NCI-H82 treated with DMSO at 0.1 percent for 48 hours (cell line): Measurements from ENCODE around the gene ANKMY1.

Experiments used
- DNase-seq: peaks from one replicate; lab custom pipeline; 2025; ENCODE audit not compliant: unreplicated experiment; lab: John Stamatoyannopoulos, UW

Gene ANKMY1

DNA sequence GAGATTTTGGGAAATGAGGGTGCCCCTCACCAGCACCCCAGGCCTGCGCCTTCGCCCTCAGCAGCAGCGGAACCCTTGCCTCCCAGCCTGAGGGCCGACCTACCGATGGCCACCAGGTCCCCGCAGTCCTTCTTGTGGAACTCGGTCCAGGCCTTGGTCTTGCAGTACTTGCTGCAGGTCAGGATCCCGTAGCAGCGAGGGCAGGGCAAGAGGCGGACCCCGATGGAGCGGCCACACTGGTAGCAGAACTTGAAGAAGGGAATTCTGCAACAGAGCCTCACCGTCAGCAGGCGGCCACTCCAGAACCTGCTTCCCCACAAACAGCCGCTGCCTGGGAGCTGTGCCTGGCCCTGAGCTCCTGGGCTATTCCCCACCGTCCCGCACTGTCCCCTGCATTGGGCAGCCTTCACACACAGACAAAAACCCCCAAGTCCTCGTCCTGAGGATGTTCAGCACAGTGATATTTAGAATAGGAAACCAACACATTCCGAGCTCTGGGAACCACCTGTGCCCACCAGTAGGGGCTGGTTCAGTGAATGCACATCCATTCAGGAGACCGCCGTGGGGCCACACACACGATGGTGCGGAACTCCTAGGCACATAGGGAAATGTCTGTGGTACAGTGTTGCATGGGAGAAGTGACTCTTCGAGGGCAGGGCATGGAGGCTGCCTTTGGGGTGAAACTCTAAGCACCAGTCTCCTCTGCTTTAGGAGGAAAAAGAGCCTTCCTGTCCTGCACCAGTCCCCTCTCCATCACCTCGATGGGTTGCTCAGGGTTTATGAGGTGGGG, 76.8 kb downstream of the ANKMY1 start:
- no peak for DNase-seq

DNA sequence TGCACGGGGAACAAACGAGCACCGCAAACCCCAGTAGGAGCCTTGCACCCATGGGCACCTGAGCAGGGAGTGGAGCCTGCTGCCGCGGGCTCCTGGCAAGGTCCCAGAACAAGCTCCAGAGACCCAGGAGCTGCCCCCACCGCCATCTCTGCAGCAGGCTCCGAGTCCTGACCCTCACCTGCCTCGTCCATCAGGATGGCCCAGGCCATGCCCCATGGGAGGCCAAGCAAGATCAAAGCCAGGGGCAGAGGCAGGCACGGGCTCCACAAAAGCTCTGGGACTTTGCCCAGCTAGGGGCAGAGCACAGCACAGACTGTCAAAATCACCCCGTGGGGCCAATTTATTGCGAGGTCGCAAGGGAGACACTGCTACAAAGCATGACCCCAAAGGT, 78.7 kb downstream of the ANKMY1 start:
- no peak for DNase-seq

GRCh38 chr2:240478346-240479110, 79.3 kb downstream of the ANKMY1 start:
- no peak for DNase-seq

- no peak for DNase-seq
Observed at GRCh38 chr2:240477916-240478315, 79.9 kb downstream of the ANKMY1 start.

DNA sequence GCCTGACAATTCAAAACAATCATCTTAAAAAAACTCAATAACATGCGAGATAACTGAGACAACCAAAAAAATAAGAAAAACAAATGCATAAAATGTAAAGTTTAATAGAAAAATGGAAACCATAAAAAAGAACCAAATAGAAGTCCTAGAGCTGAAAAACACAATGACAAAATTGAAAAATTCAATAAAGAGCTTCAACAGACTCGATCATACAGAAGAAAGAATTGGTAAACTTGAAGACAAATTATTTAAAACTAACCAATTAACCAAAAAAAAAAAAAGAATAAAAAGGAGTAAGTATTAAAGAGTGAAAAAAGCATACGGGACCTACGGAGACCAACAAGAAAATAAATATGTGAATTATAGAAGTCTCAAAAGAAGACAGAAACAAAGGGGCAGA, 84.6 kb downstream of the ANKMY1 start:
- DNase-seq, result no peak

GRCh38 chr2:240472078-240472790, 85.6 kb downstream of the ANKMY1 start:
- DNase-seq, result no peak

GRCh38 chr2:240469740-240470139, 88.0 kb downstream of the ANKMY1 start:
- no peak for DNase-seq

- no peak for DNase-seq
Observed at GRCh38 chr2:240469239-240469636, 88.5 kb downstream of the ANKMY1 start.

- no peak for DNase-seq
Observed at GRCh38 chr2:240468303-240469238, 89.2 kb downstream of the ANKMY1 start.

DNA sequence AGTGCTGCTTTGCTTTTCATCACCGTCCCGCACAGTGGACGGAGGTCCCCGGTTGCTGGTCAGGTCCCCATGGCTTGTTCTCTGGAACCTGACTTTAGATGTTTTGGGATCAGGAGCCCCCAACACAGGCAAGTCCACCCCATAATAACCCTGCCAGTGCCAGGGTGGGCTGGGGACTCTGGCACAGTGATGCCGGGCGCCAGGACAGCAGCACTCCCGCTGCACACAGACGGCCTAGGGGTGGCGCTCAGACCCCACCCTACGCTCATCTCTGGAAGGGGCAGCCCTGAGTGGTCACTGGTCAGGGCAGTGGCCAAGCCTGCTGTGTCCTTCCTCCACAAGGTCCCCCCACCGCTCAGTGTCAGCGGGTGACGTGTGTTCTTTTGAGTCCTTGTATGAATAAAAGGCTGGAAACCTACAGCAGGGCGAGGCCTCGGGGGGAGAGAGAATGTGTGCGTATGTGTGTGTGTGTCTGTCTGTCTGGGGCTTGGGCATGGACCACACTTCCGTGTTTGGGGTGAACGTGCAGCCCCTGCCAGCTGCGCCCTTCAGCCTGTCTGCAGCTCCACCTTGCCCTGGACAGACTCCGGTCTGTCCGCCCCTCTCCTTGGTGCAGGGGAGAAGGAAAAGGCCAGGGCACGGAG, 90.0 kb downstream of the ANKMY1 start:
- DNase-seq, result no peak

DNA sequence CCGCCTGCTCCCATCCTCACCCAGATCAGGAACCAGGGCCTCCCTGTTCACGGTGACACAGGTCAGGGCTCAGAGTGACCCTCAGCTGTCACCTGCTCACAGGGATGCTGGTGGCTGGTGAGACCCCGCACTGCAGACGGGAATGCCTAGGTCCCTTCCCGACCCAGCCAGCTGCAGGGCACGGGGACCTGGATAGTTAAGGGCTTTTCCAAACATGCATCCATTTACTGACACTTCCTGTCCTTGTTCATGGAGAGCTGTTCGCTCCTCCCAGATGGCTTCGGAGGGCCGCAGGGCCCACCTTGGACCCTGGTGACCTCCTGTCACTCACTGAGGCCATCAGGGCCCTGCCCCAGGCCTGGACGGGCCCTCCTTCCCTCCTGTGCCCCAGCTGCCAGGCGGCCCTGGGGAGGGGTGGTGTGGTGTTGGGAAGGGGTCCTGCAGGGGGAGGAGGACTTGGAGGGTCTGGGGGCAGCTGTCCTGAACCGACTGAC, 90.6 kb downstream of the ANKMY1 start:
- DNase-seq, result no peak

DNA sequence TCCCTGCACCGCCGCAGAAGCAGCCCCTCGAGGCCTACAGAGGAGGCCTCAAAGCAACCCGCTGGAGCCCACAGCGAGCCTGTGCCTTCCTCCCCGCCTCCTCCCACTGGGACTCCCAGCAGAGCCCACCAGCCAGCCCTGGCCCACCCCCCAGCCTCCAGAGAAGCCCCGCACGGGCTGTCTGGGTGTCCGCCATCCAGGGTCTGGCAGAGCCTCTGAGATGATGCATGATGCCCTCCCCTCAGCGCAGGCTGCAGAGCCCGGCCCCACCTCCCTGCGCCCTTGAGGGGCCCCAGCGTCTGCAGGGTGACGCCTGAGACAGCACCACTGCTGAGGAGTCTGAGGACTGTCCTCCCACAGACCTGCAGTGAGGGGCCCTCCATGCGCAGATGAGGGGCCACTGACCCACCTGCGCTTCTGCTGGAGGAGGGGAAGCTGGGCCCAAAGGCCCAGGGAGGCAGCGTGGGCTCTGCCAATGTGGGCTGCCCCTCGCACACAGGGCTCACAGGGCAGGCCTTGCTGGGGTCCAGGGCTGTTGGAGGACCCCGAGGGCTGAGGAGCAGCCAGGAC, 91.1 kb downstream of the ANKMY1 start:
- no peak for DNase-seq

DNA sequence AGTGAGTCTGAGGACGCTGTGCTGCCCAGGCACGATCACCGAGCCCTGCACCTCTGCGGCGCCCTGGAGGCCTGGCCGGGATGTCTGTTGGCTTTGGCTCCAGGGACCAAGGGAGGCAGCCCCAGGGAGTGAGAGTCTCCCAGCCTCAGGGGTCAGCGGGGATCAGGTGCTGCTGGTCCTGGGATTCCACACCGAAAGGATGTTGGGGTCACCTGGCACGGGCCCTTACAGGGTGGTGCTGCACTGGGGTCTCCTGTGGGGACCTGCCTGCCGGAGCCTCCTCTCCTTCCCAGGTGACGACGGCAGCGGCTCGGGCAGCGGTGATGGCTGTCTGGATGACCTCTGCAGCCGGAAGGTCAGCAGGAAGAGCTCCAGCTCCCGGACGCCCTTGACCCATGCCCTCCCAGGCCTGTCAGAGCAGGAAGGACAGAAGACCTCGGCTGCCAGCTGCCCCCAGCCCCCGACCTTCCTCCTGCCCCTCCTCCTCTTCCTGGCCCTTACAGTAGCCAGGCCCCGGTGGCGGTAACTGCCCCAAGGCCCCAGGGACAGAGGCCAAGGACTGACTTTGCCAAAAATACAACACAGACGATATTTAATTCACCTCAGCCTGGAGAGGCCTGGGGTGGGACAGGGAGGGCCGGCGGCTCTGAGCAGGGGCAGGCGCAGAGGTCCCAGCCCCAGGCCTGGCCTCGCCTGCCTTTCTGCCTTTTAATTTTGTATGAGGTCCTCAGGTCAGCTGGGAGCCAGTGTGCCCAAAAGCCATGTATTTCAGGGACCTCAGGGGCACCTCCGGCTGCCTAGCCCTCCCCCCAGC, 91.8 kb downstream of the ANKMY1 start:
- DNase-seq, result no peak

GRCh38 chr2:240465268-240465764, 92.5 kb downstream of the ANKMY1 start:
- DNase-seq, result no peak

DNA sequence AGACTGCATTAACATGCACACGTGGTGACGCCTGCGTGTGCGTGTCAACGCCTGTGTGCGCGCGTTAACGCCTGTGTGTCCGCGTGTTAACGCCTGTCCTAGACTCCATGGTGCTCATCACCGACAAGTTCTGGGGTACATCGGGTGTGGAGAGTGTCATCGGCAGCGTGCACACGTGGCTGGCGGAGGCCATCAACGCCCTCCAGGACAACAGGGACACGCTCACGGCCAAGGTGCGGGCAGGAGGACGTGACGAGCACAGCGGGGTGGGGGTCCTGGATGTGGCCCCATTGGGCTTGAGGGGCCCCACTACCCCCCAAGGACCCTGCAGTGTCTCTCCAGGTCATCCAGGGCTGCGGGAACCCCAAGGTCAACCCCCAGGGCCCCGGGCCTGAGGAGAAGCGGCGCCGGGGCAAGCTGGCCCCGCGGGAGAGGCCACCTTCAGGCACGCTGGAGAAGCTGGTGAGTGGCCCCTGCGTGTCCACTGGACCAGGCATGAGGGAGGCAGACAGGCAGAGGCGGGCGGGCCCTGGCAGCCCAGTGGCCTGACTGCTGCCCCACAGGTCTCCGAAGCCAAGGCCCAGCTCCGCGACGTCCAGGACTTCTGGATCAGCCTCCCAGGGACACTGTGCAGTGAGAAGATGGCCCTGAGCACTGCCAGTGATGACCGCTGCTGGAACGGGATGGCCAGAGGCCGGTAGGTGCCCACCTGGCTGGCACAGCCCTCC, 93.1 kb downstream of the ANKMY1 start:
- DNase-seq, result no peak

DNA sequence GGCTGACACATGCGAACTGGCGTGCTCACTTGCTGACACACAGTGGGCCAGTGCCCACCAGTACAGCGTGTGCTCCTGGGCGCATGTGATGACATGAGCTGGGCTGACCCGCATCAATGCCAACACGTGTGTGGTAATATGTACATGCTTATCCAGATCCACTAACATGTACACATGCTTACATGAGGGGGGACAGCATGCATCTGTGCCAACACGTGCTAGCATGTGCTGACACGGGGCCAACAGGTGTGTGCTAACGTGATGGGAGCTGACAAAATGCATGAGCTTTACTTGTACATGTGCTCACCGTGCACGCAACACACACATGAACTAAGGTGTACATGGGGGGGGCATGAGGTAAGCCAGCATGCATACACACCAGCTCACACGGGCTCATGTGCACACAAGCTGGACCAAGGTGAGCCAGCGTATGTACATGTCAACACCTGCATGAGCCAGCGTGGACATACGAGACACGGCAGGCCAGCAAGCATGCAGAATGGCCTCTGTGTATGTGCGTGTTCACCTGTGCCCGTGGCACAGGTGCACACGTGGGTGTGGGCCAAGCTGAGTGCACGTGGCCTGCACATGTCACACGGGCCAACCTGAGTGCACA, 93.8 kb downstream of the ANKMY1 start:
- DNase-seq, result no peak

- no peak for DNase-seq
Observed at GRCh38 chr2:240463274-240463865, 94.4 kb downstream of the ANKMY1 start.
